Mucosa of descending colon (tissue), 3 donors: Measurements from ENCODE around the gene BTBD3. TPM values are rescaled to one million over a fixed set of nuclear protein-coding genes. Genes with fewer than 3 reads are reported as not detected.

Experiments used
- ATAC-seq: fragments of 200-7000 bp; cut with Tn5 transposase; one replicate; pipeline ENCODE4 v1.9.1; 2020; ENCODE audit warnings: mild to moderate bottlenecking, moderate library complexity
- DNase-seq, 3 donors: peaks; one replicate each; pipeline ENCODE4 v3.0.0-alpha.2; 2020
- H3K36me3 ChIP-seq: fragments of 200-600 bp; one replicate; pipeline ENCODE4 v1.8.0; 2021; ENCODE audit warnings: low read depth, mild to moderate bottlenecking
- H3K4me1 ChIP-seq: fragments of 200-600 bp; one replicate; pipeline ENCODE4 v1.8.0; 2021; ENCODE audit warnings: low read depth, mild to moderate bottlenecking
- H3K4me3 ChIP-seq: fragments of 200-600 bp; one replicate; pipeline ENCODE4 v1.8.0; 2021; ENCODE audit warnings: mild to moderate bottlenecking
- H3K9me3 ChIP-seq: fragments of 200-600 bp; one replicate; pipeline ENCODE4 v1.8.0; 2021; ENCODE audit warnings: mild to moderate bottlenecking
- CTCF ChIP-seq: fragments of 200-600 bp; IDR thresholded peaks from one replicate; pipeline ENCODE4 v1.8.0; 2022; ENCODE audit warnings: antibody characterized with exemption, mild to moderate bottlenecking
- intact Hi-C, 2 donors: fragments of 100-400 bp; cut with DNase I in 1 of 2; cut with micrococcal nuclease in 1 of 2; formaldehyde crosslinking; loops; one replicate each; pipeline versions ENCODE4 v1.11.0 to v1.11.1; 2022; cut with DNase I, micrococcal nuclease
- total RNA-seq, 3 donors: library from RNA; stranded (reverse); fragmentation: NEBNext Ultra II Directional in 2 of 3; extraction: Animal tissue kit (Norgen Biotek cat#: 25700) in 2 of 3; gene quantifications; one replicate each; pipeline versions ENCODE4 v1.2.1 to v1.2.4, GENCODE V29; 2021 to 2023
- donor health status: DM: no; HTN: no; CAD: no; lungs with moderate emphysema.
- donor health status: DM: no; HTN: no; CAD: no.
- donor health status: DM: no; HTN: yes; CAD: no.

BTBD3 gene
- total RNA-seq, 3 donors from 2014 or later, result 40.1 to 76.0 (median 45.9) TPM

GRCh38 chr20:11924923-11925322 lies 7.2 kb downstream of the BTBD3 start:
- Histone ChIP-seq H3K4me1 (no peaks in the 10 kb centered on the region), H3K4me3 (no peak overlapping the region), H3K9me3 (no peaks in the 10 kb centered on the region), H3K36me3 (no peaks in the 10 kb centered on the region)
- DNase-seq, result no peak
- no peak for ATAC-seq
- TF ChIP-seq CTCF, result no peak
- intact Hi-C loops, result no loop called here

GRCh38 chr20:11926292-11926998 lies 8.8 kb downstream of the BTBD3 start:
- intact Hi-C loops, result no loop called here
- no peak overlapping the region for H3K4me3 ChIP-seq

GRCh38 chr20:11929947-11930346 lies 12.3 kb downstream of the BTBD3 start:
- H3K4me3 ChIP-seq, result no peak overlapping the region
- H3K36me3 ChIP-seq, result no peaks in the 10 kb centered on the region
- H3K4me1 ChIP-seq, result no peaks in the 10 kb centered on the region
- no peaks in the 10 kb centered on the region for H3K9me3 ChIP-seq
- no peak for TF ChIP-seq CTCF
- no peak for DNase-seq
- intact Hi-C loops, result no loop called here
- no peak for ATAC-seq

More at GRCh38 chr20:11926292-11926998, 8.8 kb downstream of the BTBD3 start:
- Histone ChIP-seq H3K9me3 (no peaks in the 10 kb centered on the region), H3K36me3 (no peaks in the 10 kb centered on the region), H3K4me1 (no peaks in the 10 kb centered on the region)
- no peak for DNase-seq
- no peak for ATAC-seq
- TF ChIP-seq CTCF, result no peak

GRCh38 chr20:11935212-11936154 lies 17.8 kb downstream of the BTBD3 start:
- intact Hi-C loops, result no loop called here
- H3K4me1 ChIP-seq, result no peaks in the 10 kb centered on the region
- DNase-seq (no peak), ATAC-seq (no peak)
- TF ChIP-seq CTCF, result no peak
- no peaks in the 10 kb centered on the region for H3K36me3 ChIP-seq
- no peaks in the 10 kb centered on the region for H3K9me3 ChIP-seq
- no peak overlapping the region for H3K4me3 ChIP-seq

- no peak for DNase-seq
- no peak for ATAC-seq
- Histone ChIP-seq H3K9me3 (no peaks in the 10 kb centered on the region), H3K4me3 (no peak overlapping the region), H3K4me1 (peaks cover under 1% of the 10 kb centered on the region), H3K36me3 (no peaks in the 10 kb centered on the region)
- TF ChIP-seq CTCF, result no peak
- intact Hi-C loops, result no loop called here
Observed at GRCh38 chr20:11936157-11936556, 18.5 kb downstream of the BTBD3 start.
